GM11168 (cell line): ENCODE measurements around the gene HACL1.

ENCODE experiments used
- in situ Hi-C: fragments of 300-500 bp; cut with MboI; formaldehyde crosslinking; loops from one replicate; pipeline ENCODE4 v1.12.0; 2022; ENCODE audit warnings: low sequenced_read_pairs; ENCODE audit not compliant: unreplicated experiment

The HACL1 gene

DNA sequence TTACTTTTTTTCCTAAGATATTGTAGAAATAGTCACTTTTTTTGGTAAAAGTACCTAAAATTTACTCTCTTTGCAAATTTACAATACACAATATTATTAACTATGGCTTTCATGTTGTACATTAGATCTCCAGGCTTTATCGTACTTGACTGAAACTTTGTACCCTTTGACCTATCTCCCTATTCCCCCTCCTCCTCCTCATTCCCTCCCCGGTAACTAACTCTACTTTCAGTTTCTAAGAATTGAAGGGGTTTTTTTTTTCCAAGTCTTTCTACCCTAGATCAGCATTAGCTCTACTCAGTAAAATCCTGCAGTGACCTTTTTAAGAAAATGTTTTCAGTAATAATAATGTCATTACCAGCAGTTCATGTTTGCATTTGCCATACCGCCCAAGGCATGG is 10.1 kb downstream of the HACL1 start:
- in situ Hi-C loops = no loop called here

DNA sequence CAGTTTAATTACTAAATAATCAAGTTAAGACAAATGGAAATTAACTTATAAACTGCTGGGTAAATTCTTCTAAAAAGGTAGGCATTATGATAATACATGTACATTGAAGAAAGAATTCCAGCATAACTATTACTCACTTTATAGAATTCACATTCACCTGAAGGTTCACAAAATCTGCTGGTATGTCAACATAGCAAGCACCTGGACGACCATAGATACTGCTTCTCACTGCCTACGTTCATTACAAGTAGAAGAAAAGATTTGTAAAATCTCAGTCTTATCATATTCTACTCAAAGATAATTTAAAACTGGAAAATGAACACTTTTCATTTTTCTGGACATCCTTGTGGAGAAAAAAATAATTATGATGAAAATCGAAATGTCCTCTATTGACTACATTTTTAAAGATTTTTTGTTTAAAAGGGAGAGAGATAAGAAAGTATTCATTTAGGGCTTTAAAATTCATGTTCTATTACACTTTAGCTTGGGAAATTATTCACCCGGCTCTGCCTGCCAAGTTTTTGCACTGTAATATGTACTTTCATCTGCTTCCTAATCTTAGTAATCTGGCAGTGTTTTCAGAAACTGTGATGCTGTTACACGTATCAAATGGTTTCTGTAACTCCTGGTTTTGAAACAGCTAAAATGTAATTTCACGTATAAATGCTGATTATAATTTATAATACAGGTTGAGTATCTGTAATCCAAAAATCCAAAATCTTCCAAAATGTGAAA is 16.1 kb downstream of the HACL1 start:
- in situ Hi-C loops = no loop called here

DNA sequence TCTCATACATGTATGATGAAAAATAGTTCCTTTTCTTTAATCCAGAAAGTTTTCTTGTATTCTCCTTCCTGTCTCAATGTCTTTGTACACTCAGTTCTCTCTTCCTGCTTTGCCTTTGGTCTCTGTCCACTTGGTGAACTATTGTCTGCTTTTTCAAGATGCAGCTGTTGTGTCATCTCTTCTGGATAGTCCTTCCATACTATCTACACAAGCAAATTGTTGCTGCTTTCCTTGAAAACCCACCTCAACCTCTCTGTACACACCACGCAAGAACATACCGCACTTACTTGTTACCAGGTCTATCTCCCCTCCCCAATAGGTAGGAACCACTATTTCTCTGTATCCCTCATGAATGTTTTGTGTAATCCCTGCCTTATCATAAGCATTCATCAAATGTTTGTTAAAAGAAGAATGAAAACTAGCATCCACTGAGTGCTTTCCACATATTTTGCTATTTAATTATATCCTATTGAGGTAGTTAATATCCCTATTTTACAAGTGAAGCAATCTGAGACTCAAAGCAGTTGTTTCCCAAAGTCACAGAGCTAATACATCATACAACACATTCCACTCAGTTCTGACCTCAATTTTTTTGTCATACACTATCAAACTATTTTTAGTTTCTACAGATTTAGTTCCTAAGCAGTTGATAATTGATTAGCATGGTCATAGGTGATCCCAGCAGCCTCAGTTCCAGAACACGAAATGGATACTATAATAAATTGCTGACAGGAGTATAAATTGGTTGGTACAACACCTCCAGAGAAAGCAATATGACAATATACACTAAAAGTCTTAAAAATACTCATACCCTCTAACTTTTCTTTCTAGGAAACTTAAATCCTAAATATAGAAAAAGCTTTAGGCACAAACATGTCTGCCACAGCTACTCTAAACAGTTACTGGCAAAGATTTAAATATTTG is 19.6 kb downstream of the HACL1 start:
- in situ Hi-C loops = no loop called here

DNA sequence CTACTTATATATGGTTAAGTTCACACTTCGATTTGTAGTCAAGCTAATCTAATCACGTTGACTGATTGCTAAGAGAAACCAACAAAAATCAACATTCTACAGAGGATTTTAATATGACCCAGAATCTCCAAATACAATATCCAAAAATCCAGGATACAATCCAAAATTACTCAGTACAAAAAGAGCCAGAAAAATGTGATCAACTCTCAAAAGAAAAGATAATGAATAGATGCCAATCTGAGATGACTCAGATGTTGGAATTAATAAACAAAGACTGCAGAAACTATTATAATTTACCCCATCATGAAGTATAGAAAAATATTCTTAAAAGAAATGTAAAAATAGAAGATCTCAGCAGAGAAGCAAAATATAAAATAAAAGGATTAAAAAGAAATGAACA is 22.3 kb downstream of the HACL1 start:
- in situ Hi-C loops = no loop called here

DNA sequence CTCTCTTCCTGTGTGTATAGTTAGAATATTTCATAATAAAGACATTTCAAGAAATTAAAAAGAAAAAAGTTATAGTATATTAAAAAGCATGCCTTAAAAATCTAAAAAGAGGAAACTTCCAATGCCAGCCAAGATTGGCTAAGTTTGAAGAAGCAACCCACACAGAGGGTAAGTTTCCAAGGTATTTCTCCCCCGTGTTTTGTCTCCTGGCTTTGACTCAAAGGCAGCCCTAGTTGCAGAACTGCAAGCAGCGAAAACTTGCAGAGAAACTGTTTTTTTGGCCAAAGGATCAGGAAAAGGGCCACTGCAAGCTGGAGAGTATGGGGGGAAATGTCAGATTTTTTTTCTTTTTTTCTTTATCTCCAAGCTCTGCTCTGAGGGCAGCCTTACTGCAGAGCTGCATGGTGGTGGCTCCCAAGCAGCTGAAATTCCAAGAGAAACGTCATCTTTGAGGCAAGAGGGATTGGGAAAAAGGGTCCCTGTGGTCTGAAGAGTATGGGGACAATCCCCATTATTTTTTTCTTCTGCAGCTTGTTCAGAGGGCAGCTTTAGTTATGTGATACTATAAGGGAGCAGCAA is 23.0 kb downstream of the HACL1 start:
- in situ Hi-C loops = no loop called here

DNA sequence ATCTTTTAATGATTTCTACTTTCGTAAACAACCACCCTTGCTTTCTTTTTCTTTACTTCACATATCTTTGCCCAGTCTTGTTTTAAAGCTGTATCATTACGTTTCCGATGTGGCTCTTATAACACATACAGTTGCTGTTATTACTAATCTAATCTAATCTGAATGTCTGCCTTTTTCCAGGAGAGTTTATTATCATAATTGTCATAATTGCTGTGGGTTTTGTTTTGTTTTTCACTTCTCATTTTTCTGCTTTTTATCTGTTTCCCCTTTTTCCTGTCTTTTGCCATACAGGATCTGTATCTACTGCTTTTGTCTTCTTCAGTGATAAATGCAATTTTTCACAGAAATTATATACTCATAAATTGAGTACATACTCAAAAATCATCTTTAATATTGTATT is 24.9 kb downstream of the HACL1 start:
- in situ Hi-C loops = no loop called here

DNA sequence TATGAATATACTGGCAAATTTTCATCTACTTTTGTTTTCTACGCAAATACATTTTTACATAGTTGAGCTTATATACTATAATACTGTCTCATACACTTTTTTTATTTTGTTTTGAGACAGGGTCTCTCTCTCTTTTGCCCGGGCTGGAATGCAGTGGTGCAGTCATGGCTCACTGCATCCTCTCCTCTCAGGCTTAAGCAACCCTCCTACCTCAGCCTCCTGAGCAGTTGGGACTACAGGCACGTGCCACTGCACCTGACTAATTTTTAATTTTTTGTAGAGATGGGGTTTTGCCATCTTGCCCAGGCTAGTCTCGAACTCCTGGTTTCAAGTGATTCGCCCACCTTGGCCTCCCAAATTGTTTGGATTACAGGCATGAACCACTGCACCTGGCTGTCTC is 25.9 kb downstream of the HACL1 start:
- in situ Hi-C loops = no loop called here

DNA sequence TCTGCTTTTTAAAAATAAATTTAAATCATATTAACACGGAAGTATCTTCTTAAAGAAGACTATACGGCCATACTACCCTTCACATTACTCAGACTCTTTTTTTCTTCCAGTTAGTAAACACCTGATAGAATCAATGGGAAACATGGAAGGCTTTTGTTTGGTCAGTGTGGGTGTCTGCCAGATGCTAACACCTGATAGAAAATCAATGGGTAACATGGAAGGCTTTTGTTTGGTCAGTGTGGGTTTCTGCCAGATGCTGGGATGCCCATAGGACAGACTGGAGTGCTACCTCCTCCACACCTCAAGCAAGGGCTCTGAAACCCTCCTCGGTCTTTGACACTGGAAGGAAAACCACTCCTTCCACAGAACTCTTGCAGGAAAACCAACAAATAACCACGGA is 29.2 kb downstream of the HACL1 start:
- in situ Hi-C loops = loop anchor here (25.0 kb wide), 1 partner anchor 310 kb away; no protein-coding TSS in a partner anchor

DNA sequence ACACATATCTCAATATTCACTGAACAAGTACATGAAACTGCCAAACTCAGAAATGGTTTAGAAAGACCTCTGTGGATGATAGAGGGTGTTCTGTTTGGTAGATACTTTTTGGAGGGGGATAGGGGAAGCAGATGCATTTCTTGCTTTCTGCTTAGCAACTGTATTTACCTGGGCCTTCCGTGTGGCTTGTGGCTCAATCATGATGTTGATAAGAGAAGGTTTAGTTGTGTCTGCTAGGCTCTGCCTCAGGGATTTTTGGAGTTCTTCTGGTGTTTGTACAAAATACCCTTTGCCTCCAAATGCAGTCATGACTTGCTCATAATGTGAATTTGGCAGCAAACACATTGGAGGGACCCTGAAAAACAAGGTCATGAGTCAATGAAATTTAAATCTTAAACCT is 38.2 kb downstream of the HACL1 start:
- in situ Hi-C loops = loop anchor here (25.0 kb wide), 1 partner anchor 301 kb away; no protein-coding TSS in a partner anchor

DNA sequence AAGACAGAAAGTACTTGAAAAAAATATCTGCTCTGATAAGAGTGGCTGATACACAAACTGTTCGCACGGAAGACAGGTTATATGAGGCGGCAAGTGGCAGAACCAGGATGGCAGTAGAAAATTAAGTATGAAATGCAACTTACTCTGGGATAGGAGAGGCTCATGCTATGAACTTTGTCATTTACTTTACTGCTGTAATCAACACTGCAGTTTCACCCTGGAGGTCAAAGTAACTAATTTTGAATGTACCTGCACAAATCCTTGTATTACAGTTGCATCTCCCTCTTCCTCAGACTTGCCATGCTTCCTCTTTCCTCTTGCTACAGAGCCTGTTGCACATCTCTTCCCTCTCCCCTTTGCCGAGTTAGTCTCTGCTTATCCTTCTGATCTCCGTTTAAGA is 38.8 kb downstream of the HACL1 start:
- in situ Hi-C loops = loop anchor here (25.0 kb wide), 1 partner anchor 300 kb away; no protein-coding TSS in a partner anchor

DNA sequence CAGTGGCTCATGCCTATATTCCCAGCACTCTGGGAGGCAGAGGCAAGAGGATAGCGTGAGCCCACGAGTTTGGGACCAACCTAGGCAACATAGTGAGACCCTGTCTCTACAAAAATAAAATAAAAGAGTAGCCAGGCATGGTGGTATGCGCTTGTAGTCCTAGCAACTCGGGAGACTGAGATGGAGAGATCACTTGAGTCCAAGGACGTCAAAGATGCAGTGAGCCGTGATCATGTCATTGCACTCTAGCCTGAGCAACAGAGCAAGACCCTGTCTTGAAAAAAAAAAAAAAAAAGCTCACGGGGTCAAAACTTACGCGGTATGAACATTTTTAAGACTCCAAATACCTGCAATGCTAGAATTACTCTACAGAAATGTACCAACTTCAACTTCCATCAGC is 42.8 kb downstream of the HACL1 start:
- in situ Hi-C loops = loop anchor here (10.0 to 25.0 kb wide), 2 partner anchors 134 to 296 kb away; partner anchors contain the start of genes EAF1 and METTL6

DNA sequence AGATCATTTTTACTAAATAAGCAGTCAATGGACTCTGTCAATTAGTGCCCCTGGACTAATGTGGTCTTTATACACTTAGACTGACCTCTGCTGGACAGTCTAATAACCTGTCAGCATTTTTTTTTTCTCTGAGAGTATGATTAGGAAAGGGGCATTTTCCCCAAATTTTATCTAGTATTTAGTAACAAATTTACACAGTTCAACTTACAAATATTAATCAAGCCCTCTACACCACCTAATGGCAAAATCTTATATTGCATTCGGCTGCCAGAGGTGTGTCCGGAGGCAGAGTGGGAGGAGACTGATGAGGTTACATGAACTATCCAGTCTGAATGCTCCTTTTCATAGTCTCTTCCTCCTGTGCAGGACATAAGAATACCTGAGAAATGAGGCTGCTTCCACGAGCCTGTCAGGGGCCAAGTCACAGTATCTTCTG is 43.8 kb downstream of the HACL1 start:
- in situ Hi-C loops = loop anchor here (10.0 to 25.0 kb wide), 2 partner anchors 133 to 295 kb away; partner anchors contain the start of genes EAF1 and METTL6

DNA sequence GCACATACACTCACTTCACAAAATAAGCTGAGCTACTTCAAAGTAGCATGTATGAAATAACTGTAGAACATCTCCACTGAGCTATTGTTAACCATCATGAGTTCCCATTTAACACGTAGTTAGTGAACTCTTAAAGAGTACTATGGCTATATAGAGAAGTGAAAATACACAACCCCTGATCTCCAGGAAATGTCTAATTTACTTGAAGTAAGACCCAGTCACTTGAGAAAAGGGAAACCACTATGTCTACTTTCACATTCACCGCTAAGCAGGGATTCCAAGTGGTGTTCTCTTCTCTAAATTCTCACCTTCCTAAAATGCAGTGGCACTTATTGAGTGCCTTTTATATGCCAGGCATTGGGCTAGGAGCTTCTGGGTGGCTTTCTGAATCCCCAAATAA is 44.9 kb downstream of the HACL1 start:
- in situ Hi-C loops = loop anchor here (10.0 to 25.0 kb wide), 2 partner anchors 132 to 294 kb away; partner anchors contain the start of genes EAF1 and METTL6

DNA sequence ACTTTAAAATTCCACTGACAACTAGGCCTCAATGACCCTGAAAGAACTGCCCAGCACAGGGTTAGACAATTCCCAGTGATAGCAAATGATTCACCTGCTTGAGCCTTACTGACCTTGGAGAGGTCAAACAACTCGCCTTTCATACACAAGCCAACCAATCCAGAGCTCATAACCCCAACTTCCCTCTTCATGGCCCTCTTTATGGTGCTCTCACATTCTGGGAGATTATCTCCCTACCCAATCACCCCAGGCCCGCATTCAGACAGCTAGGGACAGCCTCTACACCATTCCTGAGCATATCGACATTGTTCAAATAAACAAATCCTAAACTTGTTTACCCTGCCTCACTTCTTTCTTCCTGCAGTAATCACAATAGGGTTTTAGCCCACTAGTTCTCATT is 47.6 kb downstream of the HACL1 start:
- in situ Hi-C loops = loop anchor here (10.0 to 25.0 kb wide), 2 partner anchors 129 to 291 kb away; partner anchors contain the start of genes EAF1 and METTL6

DNA sequence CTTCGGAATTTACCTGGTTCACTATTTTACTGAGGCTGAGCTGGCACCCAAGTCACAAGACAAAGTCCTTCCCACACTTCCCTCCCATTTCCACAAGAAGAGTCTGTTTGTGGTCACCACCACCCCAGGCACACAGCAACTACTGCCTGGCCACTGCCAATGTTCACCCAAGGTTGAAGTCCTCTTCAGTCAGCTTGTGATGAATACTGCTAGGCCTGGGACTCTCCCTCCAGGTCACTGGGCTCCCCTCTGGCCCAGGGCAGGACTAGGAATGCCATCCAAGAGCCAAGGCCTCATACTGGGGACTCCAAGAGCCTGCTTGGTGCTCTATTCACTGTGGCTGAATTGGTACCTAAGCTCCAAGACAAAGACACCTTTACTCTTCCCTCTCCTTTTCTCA is 49.5 kb downstream of the HACL1 start:
- in situ Hi-C loops = loop anchor here (10.0 to 25.0 kb wide), 2 partner anchors 127 to 290 kb away; partner anchors contain the start of genes EAF1 and METTL6

DNA sequence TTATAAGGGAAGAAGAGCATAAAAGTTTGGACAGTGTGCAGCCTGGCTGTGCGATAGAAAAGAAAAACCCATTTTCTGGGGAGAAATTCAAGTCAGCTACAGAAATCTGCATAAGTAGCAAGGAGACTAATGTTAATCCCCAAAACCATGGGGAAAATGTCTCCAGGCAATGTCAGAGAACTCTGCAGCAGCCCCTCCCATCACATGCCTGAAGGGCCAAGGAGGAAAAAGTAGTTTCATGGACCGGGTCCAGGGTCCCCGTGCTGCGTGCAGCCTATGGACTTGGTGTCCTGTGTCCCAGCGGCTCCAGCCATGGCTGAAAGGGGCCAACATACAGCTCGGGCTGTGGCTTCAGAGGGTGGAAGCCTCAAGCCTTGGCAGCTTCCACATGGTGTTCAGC is 51.5 kb downstream of the HACL1 start:
- in situ Hi-C loops = loop anchor here (10.0 to 25.0 kb wide), 2 partner anchors 125 to 288 kb away; partner anchors contain the start of genes EAF1 and METTL6

DNA sequence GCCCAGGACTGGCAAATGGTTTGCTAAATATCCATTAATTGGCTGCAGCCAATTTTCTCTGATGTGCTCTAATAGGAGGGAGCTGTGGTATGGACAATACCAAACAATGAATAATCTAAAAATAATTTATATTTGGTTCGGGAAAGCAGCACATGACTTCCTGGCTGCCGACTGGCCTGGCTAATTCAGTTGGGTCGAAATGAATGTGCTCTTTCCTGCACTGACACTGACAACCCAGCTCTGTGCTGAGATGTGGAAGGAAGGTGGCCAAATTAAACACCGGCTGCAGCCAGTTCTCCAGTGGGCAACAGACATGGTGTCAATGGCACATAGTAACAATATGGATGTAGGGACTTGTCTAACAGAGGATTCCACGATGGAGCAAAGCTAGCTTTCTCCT is 58.8 kb downstream of the HACL1 start:
- in situ Hi-C loops = no loop called here

DNA sequence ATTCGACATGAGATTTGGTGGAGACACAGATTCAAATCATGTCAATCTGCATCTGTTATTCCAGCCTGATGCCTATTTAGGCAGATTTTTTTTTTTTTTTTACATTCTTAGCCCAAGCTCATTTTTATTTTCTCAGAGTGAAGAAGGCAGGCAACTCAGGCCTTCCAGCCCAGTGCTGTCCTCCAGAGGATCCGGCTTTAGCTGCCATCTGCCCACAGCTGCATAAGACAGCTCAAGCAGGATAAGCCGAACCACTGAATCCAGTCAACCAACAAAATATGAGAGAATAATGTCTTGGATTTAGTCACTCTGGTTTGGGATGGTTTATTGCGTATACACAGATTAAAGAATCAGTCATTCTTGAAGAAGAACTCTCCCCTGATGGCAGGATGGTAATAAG is 60.0 kb downstream of the HACL1 start:
- in situ Hi-C loops = no loop called here

DNA sequence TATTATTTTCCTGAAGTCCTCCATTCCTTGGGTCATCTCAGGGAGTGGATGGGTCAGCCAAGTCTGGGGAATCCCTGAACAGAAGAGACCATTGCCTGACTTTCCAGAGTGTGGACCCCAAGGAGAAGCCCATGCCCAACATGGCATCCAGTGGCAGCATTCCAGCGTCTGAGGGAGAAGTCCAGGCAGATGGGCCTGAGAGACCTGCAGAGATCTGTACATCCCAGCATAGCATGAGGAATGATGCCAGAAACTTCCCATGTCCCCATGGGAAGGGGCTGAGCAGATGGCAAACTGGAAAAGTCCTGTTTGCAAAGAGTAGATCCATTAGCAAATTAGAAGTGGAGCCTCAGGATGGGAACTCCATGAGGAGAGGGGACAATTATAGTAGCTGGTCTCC is 62.3 kb downstream of the HACL1 start:
- in situ Hi-C loops = no loop called here

DNA sequence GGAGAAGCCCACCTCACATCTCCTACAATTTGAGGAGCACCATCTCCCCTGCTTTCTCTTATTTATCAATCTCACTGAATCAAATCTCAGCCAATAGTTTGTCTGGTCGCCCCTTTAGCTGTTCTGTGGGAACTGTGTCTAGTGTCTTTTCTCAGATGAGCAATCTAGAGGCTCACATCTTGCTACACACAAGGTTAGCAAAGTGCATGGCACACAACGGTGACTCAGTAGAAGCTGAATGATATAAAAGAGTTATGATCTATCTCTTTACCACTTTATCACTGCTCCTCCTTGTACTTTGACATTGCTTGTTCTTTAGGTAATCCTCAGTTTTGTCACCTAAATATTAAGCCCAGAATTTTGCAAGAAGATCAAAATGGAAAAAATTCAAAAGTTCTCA is 63.0 kb downstream of the HACL1 start:
- in situ Hi-C loops = no loop called here
